HCT116 (cell line): ENCODE data around the gene PKP3.

Experiments
- CTCF ChIP-seq, 3 experiments: fragments of 200-600 bp in 1 of 3; sonication (generic) in 1 of 3; IDR thresholded peaks in 2 of 3; conservative IDR thresholded peaks in 1 of 3; 2 replicates each; pipeline ENCODE4 v1.5.1; 2012 to 2017; ENCODE audit warnings: low read depth in 2 of 3, low read length in 2 of 3, antibody characterized with exemption in 1 of 3, borderline replicate concordance in 1 of 3, control low read depth in 1 of 3, mild to moderate bottlenecking in 1 of 3, mixed read lengths in 1 of 3, mixed run types in 1 of 3, moderate library complexity in 1 of 3; ENCODE audit not compliant: insufficient read depth in 1 of 3
- POLR2A ChIP-seq: IDR thresholded peaks from 2 replicates; pipeline ENCODE4 v1.7.0; 2011; ENCODE audit warnings: borderline replicate concordance; ENCODE audit not compliant: insufficient read depth, insufficient read length; ENCODE audit errors: extremely low read depth

- TF ChIP-seq CTCF (IDR thresholded peaks at IDR 0.05 in 2 of 3, conservative IDR thresholded peaks at IDR 0.05 in 1 of 3; ENCODE audit: borderline replicate concordance in 1 of 3, insufficient read depth in 1 of 3, low read depth in 2 of 3, low read length in 2 of 3) = no peak
- TF ChIP-seq POLR2A = peak; percentile 9
Measured at GRCh38 chr11:393219-394033, 583 bp upstream of the PKP3 start.
